WTC11 (cell line): ENCODE data around the gene PTP4A2. TPM values are rescaled to one million over a fixed set of nuclear protein-coding genes. Genes with fewer than 3 reads are reported as not detected.

ENCODE experiments used
- ARID4B ChIP-seq: sonication (generic); formaldehyde crosslinking; IDR thresholded peaks from 2 replicates; pipeline ENCODE4 v1.8.0; 2023; ENCODE audit warnings: missing genetic modification reagents, mild to moderate bottlenecking, borderline replicate concordance
- CREB1 ChIP-seq: sonication (generic); formaldehyde crosslinking; IDR thresholded peaks from 2 replicates; pipeline ENCODE4 v1.8.0; 2023; ENCODE audit warnings: mild to moderate bottlenecking, missing genetic modification reagents
- E2F5 ChIP-seq: sonication (generic); formaldehyde crosslinking; IDR thresholded peaks from 2 replicates; pipeline ENCODE4 v1.8.1; 2022; ENCODE audit warnings: mild to moderate bottlenecking, moderate library complexity, missing genetic modification reagents
- FOXP4 ChIP-seq: sonication (generic); formaldehyde crosslinking; IDR thresholded peaks from 2 replicates; pipeline ENCODE4 v1.8.0; 2022; ENCODE audit warnings: mild to moderate bottlenecking, missing genetic modification reagents
- GABPB1 ChIP-seq: sonication (generic); formaldehyde crosslinking; IDR thresholded peaks from 2 replicates; pipeline ENCODE4 v1.8.1; 2023; ENCODE audit warnings: mild to moderate bottlenecking, missing genetic modification reagents
- ZNF416 ChIP-seq: fragments of 250-450 bp; sonication (Bioruptor Pico); IDR thresholded peaks from 2 replicates; pipeline ENCODE4 v1.9.0; 2021; ENCODE audit warnings: mild to moderate bottlenecking, inconsistent platforms
- total RNA-seq: library from RNA; stranded (reverse); gene quantifications from 3 replicates; pipeline ENCODE4 v1.2.3, GENCODE V29; 2021
- TF ChIP-seq, protein P1 (sequence below): sonication (generic); formaldehyde crosslinking; conservative IDR thresholded peaks from 2 replicates; pipeline ENCODE4 v1.8.1; 2023; ENCODE audit warnings: mild to moderate bottlenecking, low read depth, missing genetic modification reagents, moderate library complexity

The PTP4A2 gene
- total RNA-seq, 1 experiment from 2014 or later = 172 TPM

- TF ChIP-seq FOXP4 (CRISPR knock-in tag) (no peak), ARID4B (CRISPR knock-in tag) (no peak), CREB1 (no peak), GABPB1 (CRISPR knock-in tag) (no peak), E2F5 (no peak), ZNF416 (no peak)
- TF ChIP-seq, protein P1, sequence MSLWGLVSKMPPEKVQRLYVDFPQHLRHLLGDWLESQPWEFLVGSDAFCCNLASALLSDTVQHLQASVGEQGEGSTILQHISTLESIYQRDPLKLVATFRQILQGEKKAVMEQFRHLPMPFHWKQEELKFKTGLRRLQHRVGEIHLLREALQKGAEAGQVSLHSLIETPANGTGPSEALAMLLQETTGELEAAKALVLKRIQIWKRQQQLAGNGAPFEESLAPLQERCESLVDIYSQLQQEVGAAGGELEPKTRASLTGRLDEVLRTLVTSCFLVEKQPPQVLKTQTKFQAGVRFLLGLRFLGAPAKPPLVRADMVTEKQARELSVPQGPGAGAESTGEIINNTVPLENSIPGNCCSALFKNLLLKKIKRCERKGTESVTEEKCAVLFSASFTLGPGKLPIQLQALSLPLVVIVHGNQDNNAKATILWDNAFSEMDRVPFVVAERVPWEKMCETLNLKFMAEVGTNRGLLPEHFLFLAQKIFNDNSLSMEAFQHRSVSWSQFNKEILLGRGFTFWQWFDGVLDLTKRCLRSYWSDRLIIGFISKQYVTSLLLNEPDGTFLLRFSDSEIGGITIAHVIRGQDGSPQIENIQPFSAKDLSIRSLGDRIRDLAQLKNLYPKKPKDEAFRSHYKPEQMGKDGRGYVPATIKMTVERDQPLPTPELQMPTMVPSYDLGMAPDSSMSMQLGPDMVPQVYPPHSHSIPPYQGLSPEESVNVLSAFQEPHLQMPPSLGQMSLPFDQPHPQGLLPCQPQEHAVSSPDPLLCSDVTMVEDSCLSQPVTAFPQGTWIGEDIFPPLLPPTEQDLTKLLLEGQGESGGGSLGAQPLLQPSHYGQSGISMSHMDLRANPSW (CRISPR knock-in tag) = no peak
Measured at GRCh38 chr1:31857863-31858262, 80.3 kb downstream of the PTP4A2 start (continued).

Other genes with a start within 250 kb of the PTP4A2 start
- 8.8 to 11.0 TPM (median 9.6 TPM) in 3 replicates for gene COL16A1, start 234.4 kb downstream of the PTP4A2 start, total RNA-seq
- gene ADGRB2, start 174.0 kb downstream of the PTP4A2 start, total RNA-seq = 29.6 to 39.3 TPM (median 30.1 TPM) in 3 replicates
- 3.0 to 4.9 TPM (median 3.7 TPM) in 3 replicates for gene SPOCD1, start 122.3 kb downstream of the PTP4A2 start, total RNA-seq
- 254 to 264 TPM (median 256 TPM) in 3 replicates for gene KHDRBS1, start 75.5 kb upstream of the PTP4A2 start, total RNA-seq
- 18.8 to 25.8 TPM (median 23.8 TPM) in 3 replicates for gene TMEM39B, start 134.6 kb upstream of the PTP4A2 start, total RNA-seq
- gene KPNA6, start 169.7 kb upstream of the PTP4A2 start, total RNA-seq = 91.2 to 104 TPM (median 94.0 TPM) in 3 replicates
- gene TXLNA, start 241.3 kb upstream of the PTP4A2 start, total RNA-seq = 46.3 to 49.8 TPM (median 47.2 TPM) in 3 replicates